Endothelial cell of umbilical vein (primary cell): ENCODE measurements around the gene CYTIP. TPM values are rescaled to one million over a fixed set of nuclear protein-coding genes. Genes with fewer than 3 reads are reported as not detected.

Experiments
- BruUV-seq: library from RNA; stranded (reverse); fragments of 400-500 nt; replicated peaks from 2 replicates; lab custom pipeline; 2021; lab: Mats Ljungman, UMichigan
- CTCF ChIA-PET: fragments of 300-600, 350-600 bp; sonication (Branson Sonifier 250); formaldehyde crosslinking; loops from one replicate; lab custom pipeline; 2021; ENCODE audit warnings: antibody characterized with exemption, inconsistent platforms; lab: Charles Lee
- POLR2A ChIA-PET: fragments of 300-600, 350-600 bp; sonication (Branson Sonifier 250); formaldehyde crosslinking; loops from one replicate; lab custom pipeline; 2021; ENCODE audit warnings: antibody characterized with exemption, inconsistent platforms; lab: Charles Lee
- DNase-seq: peaks from one replicate; pipeline ENCODE4 v3.0.0-alpha.2; 2011; ENCODE audit warnings: low read depth, low spot score
- FAIRE-seq: peaks from 2 replicates; lab custom pipeline; 2011; peaks lifted over from hg19 to GRCh38; lab: Jason Lieb, UNC
- H2AFZ ChIP-seq: 2 replicates; pipeline ENCODE4 v1.6.0; 2012; ENCODE audit warnings: low read depth, low read length, control low read depth, inconsistent platforms
- H3K27ac ChIP-seq: 2 replicates; pipeline ENCODE4 v1.5.1; 2011; ENCODE audit warnings: low read depth, mild to moderate bottlenecking, control low read depth, low read length, moderate library complexity; ENCODE audit not compliant: insufficient read depth
- H3K27me3 ChIP-seq, 2 experiments: 2 replicates each; pipeline versions ENCODE4 v1.6.0 to v1.6.1; 2011; ENCODE audit warnings: low read length in 2 of 2, mixed read lengths in 1 of 2; ENCODE audit not compliant: control insufficient read depth in 2 of 2, insufficient read depth in 2 of 2
- H3K36me3 ChIP-seq, 2 experiments: 2 replicates in 1 of 2; 3 replicates in 1 of 2; pipeline ENCODE4 v1.5.1; 2011; ENCODE audit warnings: low read length in 2 of 2, mild to moderate bottlenecking in 1 of 2, moderate library complexity in 1 of 2; ENCODE audit not compliant: control insufficient read depth in 2 of 2, insufficient read depth in 2 of 2; ENCODE audit errors: extremely low read depth in 1 of 2
- H3K4me1 ChIP-seq: 3 replicates; pipeline ENCODE4 v1.5.1; 2011; ENCODE audit warnings: mild to moderate bottlenecking, low read length; ENCODE audit not compliant: control insufficient read depth, insufficient read depth; ENCODE audit errors: extremely low read depth
- H3K4me2 ChIP-seq: 2 replicates; pipeline ENCODE4 v1.6.1; 2011; ENCODE audit warnings: low read length, control low read depth, mixed read lengths; ENCODE audit not compliant: insufficient read depth
- H3K4me3 ChIP-seq, 3 experiments: fragments of 200-600 bp in 1 of 3; sonication (generic), shearing (Covaris generic) in 1 of 3; replicated peaks in 1 of 3; 2 replicates each; pipeline ENCODE4 v1.5.1; 2011 to 2016; ENCODE audit warnings: control low read depth in 3 of 3, low read length in 3 of 3, mild to moderate bottlenecking in 2 of 3, inconsistent platforms in 1 of 3, low read depth in 1 of 3, moderate library complexity in 1 of 3; ENCODE audit not compliant: insufficient read depth in 1 of 3
- H3K79me2 ChIP-seq: 2 replicates; pipeline ENCODE4 v1.6.0; 2012; ENCODE audit warnings: low read length, inconsistent platforms; ENCODE audit not compliant: control insufficient read depth, insufficient read depth
- H3K9ac ChIP-seq: replicated peaks from 2 replicates; pipeline ENCODE3; 2011; ENCODE audit warnings: low read length, control low read depth; ENCODE audit not compliant: insufficient read depth; ENCODE audit errors: extremely low read depth
- H3K9me1 ChIP-seq: replicated peaks from 3 replicates; pipeline ENCODE4 v1.6.0; 2011; ENCODE audit warnings: mild to moderate bottlenecking, low read length; ENCODE audit not compliant: control insufficient read depth, insufficient read depth; ENCODE audit errors: extremely low read depth
- H3K9me3 ChIP-seq: replicated peaks from 2 replicates; pipeline ENCODE4 v1.5.1; 2012; ENCODE audit warnings: low read length, inconsistent platforms; ENCODE audit not compliant: control insufficient read depth, insufficient read depth
- H4K20me1 ChIP-seq: replicated peaks from 2 replicates; pipeline ENCODE3; 2011; ENCODE audit warnings: mild to moderate bottlenecking, low read length; ENCODE audit not compliant: control insufficient read depth, insufficient read depth; ENCODE audit errors: extremely low read depth
- CTCF ChIP-seq, 2 donors: IDR thresholded peaks; 1 replicate in 1 of 2; 2 replicates in 1 of 2; pipeline ENCODE4 v1.5.1; 2011; ENCODE audit warnings: low read length in 2 of 2, mild to moderate bottlenecking in 2 of 2, moderate library complexity in 2 of 2, control low read depth in 1 of 2, inconsistent platforms in 1 of 2, low read depth in 1 of 2; ENCODE audit not compliant: insufficient read depth in 1 of 2; ENCODE audit errors: extremely low read depth in 1 of 2
- EZH2 ChIP-seq: IDR thresholded peaks from 2 replicates; pipeline ENCODE4 v1.6.1; 2012; ENCODE audit warnings: borderline replicate concordance, low read depth, mild to moderate bottlenecking, moderate library complexity, low read length, inconsistent platforms; ENCODE audit not compliant: severe bottlenecking
- FOS ChIP-seq: IDR thresholded peaks from 2 replicates; pipeline ENCODE4 v1.6.1; 2011; ENCODE audit warnings: mild to moderate bottlenecking, low read length, moderate library complexity, borderline replicate concordance; ENCODE audit not compliant: insufficient read depth
- GATA2 ChIP-seq: IDR thresholded peaks from 2 replicates; pipeline ENCODE4 v1.7.0; 2011; ENCODE audit warnings: low read depth, mild to moderate bottlenecking, moderate library complexity, mixed read lengths, low read length; ENCODE audit not compliant: insufficient read length, insufficient read depth
- JUN ChIP-seq: IDR thresholded peaks from 2 replicates; pipeline ENCODE4 v1.6.1; 2011; ENCODE audit warnings: borderline replicate concordance, low read depth; ENCODE audit not compliant: insufficient read length, insufficient read depth
- MAX ChIP-seq: IDR thresholded peaks from 2 replicates; pipeline ENCODE4 v1.6.1; 2011; ENCODE audit not compliant: insufficient read depth, insufficient read length
- MYC ChIP-seq: IDR thresholded peaks from one replicate; pipeline ENCODE4 v1.6.1; 2011; ENCODE audit warnings: mild to moderate bottlenecking, low read depth, low read length
- POLR2A ChIP-seq: IDR thresholded peaks from 2 replicates; pipeline ENCODE4 v1.6.1; 2012; ENCODE audit warnings: low read depth, mild to moderate bottlenecking, control low read depth, low read length
- POLR2AphosphoS5 ChIP-seq: IDR thresholded peaks from 2 replicates; pipeline ENCODE4 v1.6.1; 2012; ENCODE audit warnings: low read depth, mild to moderate bottlenecking, control low read depth, low read length, moderate library complexity; ENCODE audit not compliant: insufficient read depth
- dilution Hi-C: fragments of 300-500 bp; cut with MboI; formaldehyde crosslinking; loops from one replicate; pipeline ENCODE4 v1.15.0; 2019; ENCODE audit warnings: low sequenced_read_pairs; ENCODE audit not compliant: extremely low pct_ligation_motif_present
- intact Hi-C: fragments of 100-400 bp; cut with micrococcal nuclease; formaldehyde crosslinking; loops from one replicate; pipeline ENCODE4 v1.10.0; 2022
- polyA plus RNA-seq, 4 experiments: library from polyadenylated mRNA; depleted of rRNA in 3 of 4; stranded (reverse) in 3 of 4; unstranded in 1 of 4; fragments of >200 nt; gene quantifications; 2 replicates each; pipeline versions ENCODE4 v1.2.1 to v1.2.3, GENCODE V29; 2011 to 2012; ENCODE audit warnings: missing spikeins in 1 of 4
- total RNA-seq: library from RNA; stranded (reverse); gene quantifications from 2 replicates; pipeline ENCODE4 v1.2.3, GENCODE V29; 2021

CYTIP gene
- total and polyA plus RNA-seq, 2 donors (not counting 3 experiments of a cell fraction or from before 2014, with no cell fraction given) = not detected

GRCh38 chr2:157367704-157368103, 76.2 kb downstream of the CYTIP start:
- intact Hi-C loops (no loop called here), dilution Hi-C loops (no loop called here)
- Histone ChIP-seq H3K79me2 (no peaks in the 10 kb centered on the region), H3K36me3 (no peaks in the 10 kb centered on the region), H3K4me1 (no peaks in the 10 kb centered on the region), H3K4me2 (no peak overlapping the region), H3K27ac (no peak overlapping the region), H4K20me1 (no peaks in the 10 kb centered on the region), H2AFZ (no peak overlapping the region), H3K27me3 (no peaks in the 10 kb centered on the region), H3K9ac (no peak overlapping the region), H3K9me3 (no peaks in the 10 kb centered on the region), H3K4me3 (no peak overlapping the region), H3K9me1 (no peaks in the 10 kb centered on the region)
- no TSS peak for BruUV-seq
- no peak for FAIRE-seq
- ChIA-PET POLR2A (no interaction called here), CTCF (no interaction called here)
- TF ChIP-seq POLR2AphosphoS5 (no peak), GATA2 (no peak), CTCF (IDR thresholded peaks at IDR 0.05; ENCODE audit: extremely low read depth in 1 of 2, insufficient read depth in 1 of 2, low read depth in 1 of 2, low read length in 2 of 2) (no peak), JUN (no peak), MAX (no peak), FOS (no peak), POLR2A (no peak), MYC (no peak), EZH2 (no peak)
- DNase-seq = no peak

Other genes starting within 250 kb of the CYTIP start
- not detected in 2 replicates for gene GALNT5, start 186.4 kb downstream of the CYTIP start, total RNA-seq
- not detected in 2 replicates for gene GALNT5, start 186.4 kb downstream of the CYTIP start, polyA plus RNA-seq
- gene ERMN, start 118.3 kb downstream of the CYTIP start, total RNA-seq = not detected in 2 replicates
- not detected in 2 replicates for gene ERMN, start 118.3 kb downstream of the CYTIP start, polyA plus RNA-seq
- not detected in 2 replicates for gene ACVR1C, start 184.8 kb upstream of the CYTIP start, total RNA-seq
- gene ACVR1C, start 184.8 kb upstream of the CYTIP start, polyA plus RNA-seq = 0.03 TPM in 1 of 2 replicates, not detected in the other